Vagina (tissue), 2 donors: ENCODE measurements around the gene SRRM2. TPM values are rescaled to one million over a fixed set of nuclear protein-coding genes. Genes with fewer than 3 reads are reported as not detected.
A peak's percentile ranks its signal among the peaks of the same experiment; 100 is the strongest.

Experiments used
- DNase-seq, 2 donors: peaks; one replicate each; pipeline ENCODE4 v3.0.0-alpha.2; 2017; ENCODE audit errors: extremely low spot score in 2 of 2
- H3K27ac ChIP-seq: fragments of 200-600 bp; sonication (generic); one replicate; pipeline ENCODE4 v1.5.1; 2019
- H3K27me3 ChIP-seq: fragments of 200-600 bp; sonication (generic); one replicate; pipeline ENCODE4 v1.5.1; 2019
- H3K36me3 ChIP-seq, 2 donors: fragments of 200-600 bp; sonication (generic); one replicate each; pipeline ENCODE4 v1.5.1; 2017 to 2019
- H3K4me1 ChIP-seq: fragments of 200-600 bp; sonication (generic); one replicate; pipeline ENCODE4 v1.5.1; 2019
- H3K4me3 ChIP-seq, 2 donors: fragments of 200-600 bp; sonication (generic); 1 replicate in 1 of 2; 2 replicates in 1 of 2; pipeline ENCODE4 v1.5.1; 2016 to 2019
- H3K9me3 ChIP-seq: fragments of 200-600 bp; sonication (generic); one replicate; pipeline ENCODE4 v1.5.1; 2019
- POLR2A ChIP-seq, 2 donors: fragments of 450-650 bp; IDR thresholded peaks; one replicate each; pipeline ENCODE4 v1.6.1; 2017; ENCODE audit warnings: antibody characterized with exemption in 2 of 2, mild to moderate bottlenecking in 2 of 2, moderate library complexity in 2 of 2
- POLR2AphosphoS5 ChIP-seq, 2 donors: sonication (generic); formaldehyde crosslinking; IDR thresholded peaks; one replicate each; pipeline ENCODE4 v1.9.0; 2017; ENCODE audit warnings: antibody characterized with exemption in 2 of 2, mild to moderate bottlenecking in 2 of 2, low read depth in 1 of 2; ENCODE audit not compliant: insufficient read depth in 1 of 2
- intact Hi-C: fragments of 100-400 bp; cut with DNase I; formaldehyde crosslinking; loops from one replicate; pipeline ENCODE4 v1.15.1; 2023
- total RNA-seq: library from RNA; depleted of rRNA; stranded (reverse); fragments of >200 nt; gene quantifications from one replicate; pipeline ENCODE4 v1.2.3, GENCODE V29; 2016
- TF ChIP-seq, protein P1 (sequence below), 3 experiments: fragments of 450-650 bp in 2 of 3; fragments of 200-600 bp in 1 of 3; sonication (generic) in 1 of 3; IDR thresholded peaks; one replicate each; pipeline ENCODE4 v1.5.1; 2017 to 2019; ENCODE audit warnings: antibody characterized with exemption in 3 of 3, mild to moderate bottlenecking in 2 of 3, moderate library complexity in 2 of 3

SRRM2 gene
- total RNA-seq, 1 donor from 2014 or later: 534 TPM

DNA sequence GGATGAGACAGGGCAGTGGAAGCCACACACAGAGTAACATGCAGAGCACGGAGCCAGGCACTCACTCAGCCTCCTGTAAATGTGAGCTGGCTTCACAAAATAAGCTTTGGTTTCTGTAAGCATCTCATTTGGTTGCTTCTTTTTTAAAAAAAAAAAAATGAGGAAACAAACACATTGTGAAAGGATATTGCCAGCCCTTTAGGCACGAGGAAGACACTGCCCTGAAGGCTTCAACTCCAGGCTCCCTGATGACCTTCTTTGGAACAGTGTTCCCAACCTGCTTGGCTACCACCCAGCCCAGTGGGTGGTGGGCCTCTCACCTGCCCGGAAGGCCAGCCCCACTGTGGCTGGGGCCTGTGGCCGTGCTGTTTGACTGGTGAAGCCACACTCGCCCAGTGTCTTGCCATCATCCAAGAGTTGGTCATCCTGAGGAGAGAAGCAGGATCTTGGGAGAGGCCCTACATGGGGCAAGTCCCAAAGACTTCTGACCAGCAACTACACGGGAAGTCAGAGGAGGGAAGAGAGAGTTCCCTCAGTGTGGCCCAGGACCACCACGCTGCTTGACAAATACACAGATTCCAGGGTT, 22.8 kb downstream of the SRRM2 start:
- TF ChIP-seq POLR2AphosphoS5 (IDR thresholded peaks at IDR 0.05; ENCODE audit: insufficient read depth in 1 of 2, low read depth in 1 of 2) (no peak), POLR2A (IDR thresholded peaks at IDR 0.05) (no peak)
- TF ChIP-seq, protein P1, sequence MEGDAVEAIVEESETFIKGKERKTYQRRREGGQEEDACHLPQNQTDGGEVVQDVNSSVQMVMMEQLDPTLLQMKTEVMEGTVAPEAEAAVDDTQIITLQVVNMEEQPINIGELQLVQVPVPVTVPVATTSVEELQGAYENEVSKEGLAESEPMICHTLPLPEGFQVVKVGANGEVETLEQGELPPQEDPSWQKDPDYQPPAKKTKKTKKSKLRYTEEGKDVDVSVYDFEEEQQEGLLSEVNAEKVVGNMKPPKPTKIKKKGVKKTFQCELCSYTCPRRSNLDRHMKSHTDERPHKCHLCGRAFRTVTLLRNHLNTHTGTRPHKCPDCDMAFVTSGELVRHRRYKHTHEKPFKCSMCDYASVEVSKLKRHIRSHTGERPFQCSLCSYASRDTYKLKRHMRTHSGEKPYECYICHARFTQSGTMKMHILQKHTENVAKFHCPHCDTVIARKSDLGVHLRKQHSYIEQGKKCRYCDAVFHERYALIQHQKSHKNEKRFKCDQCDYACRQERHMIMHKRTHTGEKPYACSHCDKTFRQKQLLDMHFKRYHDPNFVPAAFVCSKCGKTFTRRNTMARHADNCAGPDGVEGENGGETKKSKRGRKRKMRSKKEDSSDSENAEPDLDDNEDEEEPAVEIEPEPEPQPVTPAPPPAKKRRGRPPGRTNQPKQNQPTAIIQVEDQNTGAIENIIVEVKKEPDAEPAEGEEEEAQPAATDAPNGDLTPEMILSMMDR (IDR thresholded peaks at IDR 0.05): no peak
- intact Hi-C loops: no loop called here
- DNase-seq: no peak
- Histone ChIP-seq H3K4me1 (peaks cover 59% of the 10 kb centered on the region), H3K4me3 (no peak overlapping the region), H3K36me3 (peaks cover 3 to 31% of the 10 kb centered on the region in 2 donors), H3K27ac (no peak overlapping the region), H3K9me3 (no peaks in the 10 kb centered on the region), H3K27me3 (no peaks in the 10 kb centered on the region)

DNA sequence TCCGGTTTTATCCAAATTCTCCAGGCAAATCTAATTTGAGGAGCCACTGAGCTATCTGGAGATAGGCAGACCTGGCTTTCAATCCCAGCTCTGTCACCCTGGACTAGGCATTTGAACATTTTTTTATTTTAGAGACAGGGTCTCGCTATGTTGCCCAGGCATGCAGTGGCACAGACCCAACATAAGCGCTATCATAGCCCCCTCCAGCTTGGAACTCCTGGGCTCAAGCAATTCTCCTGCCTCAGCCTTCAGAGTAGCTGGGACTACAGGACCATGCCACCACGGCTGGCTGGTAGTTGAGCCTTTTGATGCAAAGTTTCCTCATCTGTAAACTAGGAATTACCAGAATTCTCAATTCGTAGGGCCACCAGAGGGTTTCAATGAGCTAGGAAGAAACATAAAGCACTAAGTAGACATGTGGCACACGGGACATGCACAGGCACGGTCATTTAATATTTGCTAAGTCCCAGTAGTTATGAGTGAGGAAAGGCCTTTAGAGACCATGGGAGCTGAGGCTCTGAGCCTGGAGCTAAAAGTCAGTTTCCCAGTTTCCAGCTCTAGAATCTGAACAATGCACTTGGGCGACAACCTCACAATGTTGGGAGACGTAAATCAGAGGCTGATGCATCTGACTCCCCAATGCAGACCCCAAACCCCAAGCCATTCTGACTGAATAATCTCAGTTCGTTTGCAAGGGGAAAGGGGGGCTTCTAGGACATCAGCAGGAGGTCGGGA, 23.5 kb downstream of the SRRM2 start:
- intact Hi-C loops: no loop called here
- H3K27me3 ChIP-seq: no peaks in the 10 kb centered on the region

DNA sequence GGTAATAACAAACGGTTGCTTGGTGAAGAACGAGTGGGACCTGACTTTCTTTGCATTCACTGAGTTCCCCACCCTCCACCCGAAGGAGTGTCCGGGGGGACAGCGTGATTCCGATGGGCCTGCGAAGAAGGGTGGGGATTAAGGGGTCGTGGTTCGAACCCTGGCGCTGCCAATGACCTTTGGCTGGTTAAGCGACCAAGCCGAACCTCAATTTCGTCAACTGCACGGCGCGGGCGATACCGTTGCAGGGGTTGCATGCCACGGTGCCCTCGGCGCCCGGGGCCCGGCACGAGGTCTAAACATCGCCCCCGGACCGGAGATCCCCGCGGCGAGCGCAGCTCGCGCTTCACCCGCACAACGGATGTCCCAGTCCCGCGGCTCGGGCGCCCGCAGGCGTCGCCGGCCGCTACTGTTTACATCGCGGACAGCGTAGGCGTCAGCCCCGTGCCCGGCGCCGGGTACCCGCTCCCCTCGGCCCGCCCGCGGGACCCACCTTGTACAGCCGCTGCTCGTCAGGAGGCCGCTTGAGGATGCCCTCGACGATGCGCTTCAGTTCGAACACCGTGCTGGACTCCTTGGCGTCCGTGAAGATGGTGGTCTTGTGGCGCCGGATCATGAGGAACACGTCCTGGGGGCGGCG, 24.2 kb downstream of the SRRM2 start:
- intact Hi-C loops: no loop called here
- Histone ChIP-seq H3K27me3 (no peaks in the 10 kb centered on the region), H3K9me3 (no peaks in the 10 kb centered on the region), H3K27ac (peak overlapping the region; percentile 100), H3K4me3 (peak overlapping the region; percentile 99), H3K36me3 (peaks cover 0 to 17% of the 10 kb centered on the region in 2 donors), H3K4me1 (peaks cover 45% of the 10 kb centered on the region)
- TF ChIP-seq POLR2A (IDR thresholded peaks at IDR 0.05) (no peak), POLR2AphosphoS5 (IDR thresholded peaks at IDR 0.05; ENCODE audit: insufficient read depth in 1 of 2, low read depth in 1 of 2) (no peak)
- TF ChIP-seq, protein P1 (IDR thresholded peaks at IDR 0.05): no peak
- no peak for DNase-seq

More for the DNA sequence above, 23.5 kb downstream of the SRRM2 start:
- no peaks in the 10 kb centered on the region for H3K9me3 ChIP-seq
- H3K36me3 ChIP-seq: peaks cover 0 to 24% of the 10 kb centered on the region in 2 donors
- TF ChIP-seq POLR2AphosphoS5 (IDR thresholded peaks at IDR 0.05; ENCODE audit: insufficient read depth in 1 of 2, low read depth in 1 of 2) (no peak), POLR2A (IDR thresholded peaks at IDR 0.05) (no peak)
- TF ChIP-seq, protein P1 (IDR thresholded peaks at IDR 0.05): no peak
- peak overlapping the region; percentile 100 for H3K27ac ChIP-seq
- DNase-seq: no peak
- peaks cover 52% of the 10 kb centered on the region for H3K4me1 ChIP-seq
- peak overlapping the region; percentile 99 for H3K4me3 ChIP-seq

DNA sequence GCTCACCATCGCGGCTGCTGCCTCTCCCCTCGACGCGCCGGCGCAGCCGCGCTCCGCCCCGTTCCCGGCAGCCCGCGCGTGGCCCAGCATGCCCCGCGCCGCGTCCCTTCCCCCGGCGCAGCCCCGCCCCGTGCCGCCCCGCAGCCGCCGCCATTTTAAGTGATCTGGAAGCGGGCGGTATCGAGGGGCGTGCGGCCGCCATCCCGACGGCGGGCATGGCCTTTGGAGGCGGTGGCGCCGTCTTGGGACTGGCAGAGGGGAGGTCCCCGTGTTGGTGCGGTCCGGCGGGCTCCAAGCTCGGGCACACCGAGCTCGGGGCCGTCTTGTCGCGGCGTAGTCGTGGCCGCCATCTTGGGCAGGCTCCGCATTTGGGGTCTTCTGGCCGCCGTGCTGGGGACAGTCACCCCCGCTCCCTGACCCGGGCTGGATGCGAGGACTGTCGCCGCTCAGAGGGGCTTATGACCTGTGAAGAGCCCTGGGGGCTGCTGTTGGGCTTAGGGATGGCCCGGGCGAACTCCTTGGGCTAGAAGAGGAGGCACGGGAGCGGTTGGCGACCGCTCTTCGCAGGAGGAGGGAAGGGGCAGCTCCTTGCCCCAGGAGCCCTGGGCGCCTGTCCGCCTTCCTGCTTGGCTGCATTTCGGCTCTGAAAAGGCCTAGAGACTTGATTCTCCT, 24.9 kb downstream of the SRRM2 start, which contains the start of gene ELOB:
Gene ELOB, minus strand, starts transcription at position 50 of the 672 bp plus-strand sequence. Its CDS starts 41 bp downstream, at position 9.
- Histone ChIP-seq H3K36me3 (peaks cover 0 to 11% of the 10 kb centered on the region in 2 donors), H3K4me1 (peaks cover 40% of the 10 kb centered on the region), H3K27ac (peak within 1 kb of the TSS; percentile 100), H3K27me3 (no peaks in the 10 kb centered on the region), H3K9me3 (no peaks in the 10 kb centered on the region), H3K4me3 (peak within 1 kb of the TSS; percentile 99)
- DNase-seq: no peak
- intact Hi-C loops: no loop called here
- TF ChIP-seq, protein P1 (IDR thresholded peaks at IDR 0.05): no peak
- TF ChIP-seq POLR2AphosphoS5 (IDR thresholded peaks at IDR 0.05; ENCODE audit: insufficient read depth in 1 of 2, low read depth in 1 of 2) (peak; percentile 27 to 93), POLR2A (IDR thresholded peaks at IDR 0.05) (peak in 1 of 2 donors; percentile 73)
